ENCODE results near the gene GAB2. TPM values are rescaled to one million over a fixed set of nuclear protein-coding genes. Genes with fewer than 3 reads are reported as not detected.

GAB2 gene
- polyA plus RNA-seq, 3 donors from 2014 or later = 1.0 TPM; not detected in 1

- Mint-ChIP-seq H3K36me3 (no peaks in the 10 kb centered on the region), H3K27ac (no peak overlapping the region), H3K4me3 (no peak overlapping the region), H3K9me3 (no peaks in the 10 kb centered on the region), H3K4me1 (peaks cover 5 to 12% of the 10 kb centered on the region in 2 donors), H3K27me3 (ENCODE audit: low read depth in 3 of 3) (peaks cover 4 to 12% (median 4%) of the 10 kb centered on the region in 3 donors)
- no peak for DNase-seq
These were observed 68.5 kb downstream of the GAB2 start for GRCh38 chr11:78349114-78349513.

- Mint-ChIP-seq H3K9me3 (no peaks in the 10 kb centered on the region), H3K27ac (no peak overlapping the region), H3K4me3 (no peak overlapping the region), H3K27me3 (ENCODE audit: low read depth in 3 of 3) (peaks cover 2 to 12% (median 4%) of the 10 kb centered on the region in 3 donors), H3K4me1 (peaks cover 5 to 12% of the 10 kb centered on the region in 2 donors), H3K36me3 (no peaks in the 10 kb centered on the region)
- no peak for DNase-seq
These were observed 69.7 kb downstream of the GAB2 start for GRCh38 chr11:78347956-78348355.

DNA sequence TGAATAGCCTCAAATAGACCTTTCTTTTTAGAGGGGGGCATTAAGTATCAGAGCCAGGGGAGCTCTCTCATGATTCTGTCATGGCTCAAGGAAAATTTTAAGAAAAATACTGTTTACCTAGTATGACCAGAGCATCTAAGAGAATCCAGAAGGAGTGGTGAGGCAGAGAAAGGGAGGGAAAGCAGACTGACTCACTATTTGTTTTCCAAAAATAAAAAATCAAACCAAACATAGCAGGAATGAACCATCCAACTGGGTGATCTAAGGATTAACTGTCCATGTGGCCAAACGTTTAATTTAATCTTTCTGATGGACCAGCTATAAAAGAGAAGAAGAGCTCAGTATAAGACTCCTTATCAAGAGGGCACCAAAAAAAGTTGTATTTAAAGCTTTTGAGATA, 70.8 kb downstream of the GAB2 start:
- no peak for DNase-seq
- Mint-ChIP-seq H3K9me3 (peaks cover 0 to 2% (median 0%) of the 10 kb centered on the region in 6 donors), H3K36me3 (no peaks in the 10 kb centered on the region), H3K27me3 (ENCODE audit: low read depth in 3 of 3) (peaks cover 2 to 19% (median 4%) of the 10 kb centered on the region in 3 donors), H3K4me1 (peaks cover 5 to 12% of the 10 kb centered on the region in 2 donors), H3K4me3 (no peak overlapping the region), H3K27ac (no peak overlapping the region)

DNA sequence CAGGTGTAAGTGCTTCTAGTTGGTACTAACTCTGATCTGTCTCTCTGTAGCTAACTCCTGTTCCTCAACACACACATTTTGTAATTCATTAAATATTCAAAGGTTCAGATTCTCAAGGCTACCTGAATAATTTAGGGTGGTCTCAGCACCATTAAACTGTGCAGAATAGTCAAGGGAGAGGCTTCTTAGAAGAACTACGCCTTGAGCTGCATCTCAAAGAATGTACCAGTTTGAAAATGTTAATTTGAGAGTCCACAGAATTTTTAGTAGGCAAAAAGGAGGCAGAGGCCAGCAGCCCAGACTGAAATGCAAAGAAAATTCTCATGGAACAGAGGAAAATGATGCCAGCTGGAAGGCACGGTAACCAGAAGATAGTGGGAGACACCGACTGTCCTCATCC, 72.2 kb downstream of the GAB2 start:
- Mint-ChIP-seq H3K9me3 (peaks cover 0 to 2% (median 0%) of the 10 kb centered on the region in 6 donors), H3K4me3 (no peak overlapping the region), H3K27ac (no peak overlapping the region), H3K27me3 (ENCODE audit: low read depth in 3 of 3) (peaks cover 2 to 25% (median 4%) of the 10 kb centered on the region in 3 donors), H3K36me3 (no peaks in the 10 kb centered on the region), H3K4me1 (peaks cover 7 to 12% of the 10 kb centered on the region in 2 donors)
- DNase-seq = no peak

GRCh38 chr11:78344676-78345075, 72.9 kb downstream of the GAB2 start:
- Mint-ChIP-seq H3K27me3 (ENCODE audit: low read depth in 3 of 3) (peaks cover 2 to 25% (median 4%) of the 10 kb centered on the region in 3 donors), H3K4me1 (peaks cover 7 to 12% of the 10 kb centered on the region in 2 donors), H3K36me3 (no peaks in the 10 kb centered on the region), H3K27ac (no peak overlapping the region), H3K9me3 (peaks cover 0 to 2% (median 0%) of the 10 kb centered on the region in 6 donors), H3K4me3 (no peak overlapping the region)
- no peak for DNase-seq

DNA sequence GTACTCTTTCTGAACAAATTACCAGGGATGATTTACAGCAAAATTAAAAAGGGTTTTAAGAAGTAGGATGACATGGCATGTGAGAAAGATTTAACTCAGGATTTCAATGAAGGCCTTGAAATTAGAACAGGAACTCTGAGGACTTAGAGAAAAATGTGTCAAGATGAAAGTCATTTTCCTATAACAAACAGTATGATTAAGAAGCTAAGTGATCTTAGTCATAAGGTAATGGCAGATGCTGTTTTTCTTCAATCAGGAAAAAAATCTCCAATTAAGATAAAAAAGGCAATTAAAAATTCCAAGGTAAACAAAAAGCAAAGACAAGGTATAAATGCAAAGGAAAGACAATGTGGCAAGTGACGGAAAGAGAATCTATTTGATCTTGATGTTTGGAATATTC, 73.5 kb downstream of the GAB2 start:
- Mint-ChIP-seq H3K36me3 (no peaks in the 10 kb centered on the region), H3K4me3 (no peak overlapping the region), H3K9me3 (peaks cover 0 to 2% (median 0%) of the 10 kb centered on the region in 6 donors), H3K27me3 (ENCODE audit: low read depth in 3 of 3) (peaks cover 2 to 25% (median 4%) of the 10 kb centered on the region in 3 donors), H3K4me1 (peaks cover 10 to 18% of the 10 kb centered on the region in 2 donors), H3K27ac (no peak overlapping the region)
- DNase-seq = no peak

DNA sequence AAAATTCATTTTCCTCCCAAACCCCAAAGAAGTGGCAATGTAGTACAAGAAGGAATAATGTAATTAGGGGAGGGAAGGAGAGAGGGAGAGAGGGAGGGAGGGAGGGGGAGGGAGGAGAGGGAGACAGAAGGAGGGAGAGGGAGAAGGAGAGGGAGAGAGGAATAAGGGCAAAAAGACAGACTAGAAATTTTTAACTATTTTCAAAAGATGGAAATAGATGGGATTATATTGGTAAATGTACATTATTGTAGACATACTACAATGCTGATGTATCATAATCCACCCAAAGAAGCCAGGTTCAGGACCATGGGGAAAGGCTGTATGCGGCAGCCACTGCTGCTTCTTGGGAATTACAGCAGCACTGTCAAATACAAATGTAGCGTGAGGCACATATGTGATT, 74.3 kb downstream of the GAB2 start:
- Mint-ChIP-seq H3K27ac (no peak overlapping the region), H3K4me3 (no peak overlapping the region), H3K27me3 (ENCODE audit: low read depth in 3 of 3) (peaks cover 2 to 22% (median 4%) of the 10 kb centered on the region in 3 donors), H3K4me1 (peaks cover 10 to 18% of the 10 kb centered on the region in 2 donors), H3K9me3 (peaks cover 0 to 2% (median 0%) of the 10 kb centered on the region in 6 donors), H3K36me3 (no peaks in the 10 kb centered on the region)
- no peak for DNase-seq

DNA sequence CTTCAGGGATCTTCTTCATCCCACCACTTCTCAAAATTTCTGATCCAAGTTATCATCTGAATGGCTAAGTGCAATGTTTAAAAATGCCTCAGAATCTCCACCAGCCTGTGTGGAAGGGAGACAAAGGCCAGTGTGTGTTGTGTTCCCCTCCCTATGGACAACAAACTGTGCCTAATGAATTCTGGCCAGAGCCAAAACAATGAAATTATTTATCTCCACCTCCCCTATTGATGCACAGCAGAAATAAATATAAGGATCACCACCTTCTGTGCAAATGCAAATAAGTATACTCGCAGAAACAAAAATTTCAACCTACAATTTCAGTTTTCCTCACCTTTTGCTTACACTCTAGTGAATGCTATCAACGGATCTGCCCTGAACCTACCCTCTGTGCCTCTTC, 75.8 kb downstream of the GAB2 start:
- DNase-seq = no peak
- Mint-ChIP-seq H3K27ac (no peak overlapping the region), H3K4me3 (no peak overlapping the region), H3K4me1 (peaks cover 10 to 18% of the 10 kb centered on the region in 2 donors), H3K36me3 (no peaks in the 10 kb centered on the region), H3K9me3 (peaks cover 0 to 2% (median 0%) of the 10 kb centered on the region in 6 donors), H3K27me3 (ENCODE audit: low read depth in 3 of 3) (peaks cover 2 to 19% (median 4%) of the 10 kb centered on the region in 3 donors)

GRCh38 chr11:78340530-78340929, 77.1 kb downstream of the GAB2 start:
- Mint-ChIP-seq H3K36me3 (no peaks in the 10 kb centered on the region), H3K4me1 (peaks cover 10 to 18% of the 10 kb centered on the region in 2 donors), H3K9me3 (peaks cover 0 to 2% (median 0%) of the 10 kb centered on the region in 6 donors), H3K27me3 (ENCODE audit: low read depth in 3 of 3) (peaks cover 0 to 18% (median 2%) of the 10 kb centered on the region in 3 donors), H3K4me3 (no peak overlapping the region), H3K27ac (no peak overlapping the region)
- no peak for DNase-seq

GRCh38 chr11:78339945-78340344, 77.7 kb downstream of the GAB2 start:
- H3K27ac Mint-ChIP-seq = no peak overlapping the region
- DNase-seq = no peak

DNA sequence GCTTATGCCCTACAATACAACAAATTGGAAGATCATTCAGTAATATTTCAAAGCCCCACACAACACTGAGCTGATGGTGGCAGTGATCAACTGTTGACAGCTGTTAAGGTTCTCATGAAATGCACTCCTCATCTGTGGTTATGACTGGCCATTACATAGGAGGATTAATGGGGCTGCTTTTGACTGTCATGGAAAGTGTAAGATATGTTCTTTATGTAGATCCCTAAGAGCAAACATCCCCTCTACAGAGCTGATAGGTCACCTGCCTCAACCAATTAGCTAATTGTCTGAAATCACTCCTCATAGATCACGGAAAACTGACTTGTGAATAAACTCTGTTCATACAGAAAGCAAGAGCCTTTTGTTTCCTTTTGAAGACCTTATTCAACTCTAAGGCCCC, 78.1 kb downstream of the GAB2 start:
- Mint-ChIP-seq H3K27me3 (ENCODE audit: low read depth in 3 of 3) (peaks cover 0 to 14% (median 2%) of the 10 kb centered on the region in 3 donors), H3K4me3 (no peak overlapping the region), H3K36me3 (no peaks in the 10 kb centered on the region), H3K4me1 (peaks cover 10 to 18% of the 10 kb centered on the region in 2 donors), H3K27ac (no peak overlapping the region), H3K9me3 (peaks cover 0 to 2% (median 0%) of the 10 kb centered on the region in 6 donors)
- no peak for DNase-seq

More at GRCh38 chr11:78339945-78340344, 77.7 kb downstream of the GAB2 start:
- no peak overlapping the region for H3K4me3 Mint-ChIP-seq
- no peaks in the 10 kb centered on the region for H3K36me3 Mint-ChIP-seq
- H3K4me1 Mint-ChIP-seq = peaks cover 10 to 18% of the 10 kb centered on the region in 2 donors
- H3K9me3 Mint-ChIP-seq = peaks cover 0 to 2% (median 0%) of the 10 kb centered on the region in 6 donors
- peaks cover 0 to 14% (median 2%) of the 10 kb centered on the region in 3 donors for H3K27me3 Mint-ChIP-seq (ENCODE audit: low read depth in 3 of 3)

DNA sequence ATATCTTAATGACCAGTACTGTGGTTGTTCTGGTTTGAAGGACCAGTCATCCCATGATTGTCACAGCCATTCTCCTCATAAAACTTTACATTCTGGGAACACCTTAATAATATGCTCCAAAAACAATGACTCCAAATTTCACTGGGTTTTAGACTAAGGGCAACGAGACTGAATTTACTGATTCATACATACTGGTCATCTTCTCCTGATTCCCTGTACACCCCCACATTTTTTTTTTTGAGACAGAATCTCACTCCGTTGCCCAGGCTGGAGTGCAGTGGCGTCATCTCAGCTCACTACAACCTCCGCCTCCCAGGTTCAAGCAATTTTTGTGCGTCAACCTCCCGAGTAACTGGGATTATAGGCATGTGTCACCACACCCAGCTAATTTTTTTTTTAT, 78.9 kb downstream of the GAB2 start:
- Mint-ChIP-seq H3K9me3 (peaks cover 0 to 2% (median 0%) of the 10 kb centered on the region in 6 donors), H3K36me3 (no peaks in the 10 kb centered on the region), H3K27me3 (ENCODE audit: low read depth in 3 of 3) (peaks cover 0 to 14% (median 0%) of the 10 kb centered on the region in 3 donors), H3K4me3 (no peak overlapping the region), H3K4me1 (peaks cover 10 to 18% of the 10 kb centered on the region in 2 donors), H3K27ac (no peak overlapping the region)
- DNase-seq = no peak

DNA sequence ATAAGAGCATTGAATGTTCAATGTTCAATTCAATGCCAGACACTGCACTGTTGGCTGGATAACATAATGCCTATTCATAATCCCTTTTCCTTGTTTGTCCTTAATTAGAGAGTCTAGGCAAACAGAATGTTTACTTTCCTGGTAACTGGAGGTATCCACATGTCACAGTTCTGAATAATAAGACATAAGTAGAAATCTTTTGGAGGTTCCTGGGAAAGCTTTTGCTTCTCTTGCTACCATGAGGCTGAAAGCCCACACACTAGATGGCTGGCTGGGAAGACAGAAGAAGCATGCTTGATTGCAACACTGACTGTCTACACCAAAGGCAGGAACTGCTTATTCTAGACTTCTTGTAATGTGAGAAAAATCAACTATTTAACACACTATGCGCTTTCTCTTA, 79.5 kb downstream of the GAB2 start:
- peaks cover 0 to 2% (median 0%) of the 10 kb centered on the region in 6 donors for H3K9me3 Mint-ChIP-seq
- H3K4me3 Mint-ChIP-seq = no peak overlapping the region
- peaks cover 0 to 14% (median 0%) of the 10 kb centered on the region in 3 donors for H3K27me3 Mint-ChIP-seq (ENCODE audit: low read depth in 3 of 3)
- H3K27ac Mint-ChIP-seq = no peak overlapping the region
- no peak for DNase-seq
- H3K4me1 Mint-ChIP-seq = peaks cover 10 to 18% of the 10 kb centered on the region in 2 donors
- H3K36me3 Mint-ChIP-seq = no peaks in the 10 kb centered on the region

DNA sequence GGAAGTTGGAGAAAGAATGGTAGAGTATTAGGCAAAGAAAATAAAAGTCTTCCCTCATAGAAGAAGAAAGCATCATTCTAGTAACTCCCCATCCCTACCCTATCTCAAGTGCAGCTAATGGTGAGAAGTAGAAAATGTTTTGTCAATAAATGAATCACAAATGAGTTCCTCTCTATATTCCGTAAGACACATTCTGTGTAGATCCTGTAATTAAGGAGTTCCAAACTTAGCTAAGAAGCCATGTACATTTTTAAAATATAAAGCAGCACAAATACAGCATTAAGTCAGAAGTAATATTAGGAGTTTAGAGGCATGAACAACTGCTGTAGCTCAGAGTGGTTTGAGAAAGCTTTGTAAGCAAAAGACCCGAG, 80.1 kb downstream of the GAB2 start:
- Mint-ChIP-seq H3K4me1 (peaks cover 10 to 18% of the 10 kb centered on the region in 2 donors), H3K36me3 (no peaks in the 10 kb centered on the region), H3K9me3 (peaks cover 0 to 2% (median 0%) of the 10 kb centered on the region in 6 donors), H3K27ac (no peak overlapping the region), H3K27me3 (ENCODE audit: low read depth in 3 of 3) (peaks cover 0 to 13% (median 0%) of the 10 kb centered on the region in 3 donors), H3K4me3 (no peak overlapping the region)
- no peak for DNase-seq

All from immature natural killer cell (primary cell).